Measurements from ENCODE around the gene DAND5. TPM values are rescaled to one million over a fixed set of nuclear protein-coding genes. Genes with fewer than 3 reads are reported as not detected.

Gene DAND5
- total RNA-seq, 1 donor from 2014 or later: not detected

- TF ChIP-seq CTCF (IDR thresholded peaks at IDR 0.05; ENCODE audit: unreplicated experiment): no peak
- H3K4me3 Mint-ChIP-seq: peak within 1 kb of the TSS; percentile 99
- H3K27me3 Mint-ChIP-seq (ENCODE audit: low read depth): no peaks in the 10 kb centered on the region
- H3K36me3 Mint-ChIP-seq: peaks cover 20% of the 10 kb centered on the region
- H3K27ac Mint-ChIP-seq: peak within 1 kb of the TSS; percentile 96
- peak; percentile 96 to 99 for DNase-seq (ENCODE audit: low spot score in 2 of 2, unreplicated experiment in 2 of 2)
- H3K4me1 Mint-ChIP-seq: peaks cover 36% of the 10 kb centered on the region
- no peaks in the 10 kb centered on the region for H3K9me3 Mint-ChIP-seq
Measured at GRCh38 chr19:12937927-12938778, 31.2 kb upstream of the DAND5 start, which contains the start of gene CALR. CALR (plus strand) TSS chr19:12938609; CDS start chr19:12938680, 71 bp downstream.

- Mint-ChIP-seq H3K9me3 (no peaks in the 10 kb centered on the region), H3K4me1 (peaks cover 38% of the 10 kb centered on the region), H3K4me3 (peak overlapping the region; percentile 99), H3K36me3 (peaks cover 27% of the 10 kb centered on the region), H3K27me3 (ENCODE audit: low read depth) (no peaks in the 10 kb centered on the region), H3K27ac (peak overlapping the region; percentile 96)
- no peak for DNase-seq (ENCODE audit: low spot score in 2 of 2, unreplicated experiment in 2 of 2)
- no peak for TF ChIP-seq CTCF (IDR thresholded peaks at IDR 0.05; ENCODE audit: unreplicated experiment)
Measured at GRCh38 chr19:12938779-12939601, 30.4 kb upstream of the DAND5 start.

GRCh38 chr19:12939975-12940423, 29.4 kb upstream of the DAND5 start:
- Mint-ChIP-seq H3K27ac (peak overlapping the region; percentile 96), H3K36me3 (peaks cover 29% of the 10 kb centered on the region)

GRCh38 chr19:12940897-12941296, 28.5 kb upstream of the DAND5 start:
- Mint-ChIP-seq H3K9me3 (no peaks in the 10 kb centered on the region), H3K4me1 (peaks cover 47% of the 10 kb centered on the region), H3K36me3 (peaks cover 29% of the 10 kb centered on the region), H3K27ac (peak overlapping the region; percentile 69), H3K27me3 (ENCODE audit: low read depth) (no peaks in the 10 kb centered on the region), H3K4me3 (peak overlapping the region; percentile 99)
- TF ChIP-seq CTCF (IDR thresholded peaks at IDR 0.05; ENCODE audit: unreplicated experiment): no peak
- DNase-seq (ENCODE audit: low spot score in 2 of 2, unreplicated experiment in 2 of 2): no peak

More at GRCh38 chr19:12939975-12940423, 29.4 kb upstream of the DAND5 start:
- Mint-ChIP-seq H3K4me3 (peak overlapping the region; percentile 99), H3K4me1 (peaks cover 42% of the 10 kb centered on the region), H3K9me3 (no peaks in the 10 kb centered on the region), H3K27me3 (ENCODE audit: low read depth) (no peaks in the 10 kb centered on the region)
- no peak for TF ChIP-seq CTCF (IDR thresholded peaks at IDR 0.05; ENCODE audit: unreplicated experiment)
- DNase-seq (ENCODE audit: low spot score in 2 of 2, unreplicated experiment in 2 of 2): no peak

GRCh38 chr19:12943437-12944044, 25.8 kb upstream of the DAND5 start:
- H3K4me3 Mint-ChIP-seq: no peak overlapping the region
- H3K27me3 Mint-ChIP-seq (ENCODE audit: low read depth): no peaks in the 10 kb centered on the region
- peak overlapping the region; percentile 73 for H3K27ac Mint-ChIP-seq
- no peaks in the 10 kb centered on the region for H3K9me3 Mint-ChIP-seq
- DNase-seq (ENCODE audit: low spot score in 2 of 2, unreplicated experiment in 2 of 2): no peak
- peaks cover 51% of the 10 kb centered on the region for H3K4me1 Mint-ChIP-seq
- H3K36me3 Mint-ChIP-seq: peaks cover 32% of the 10 kb centered on the region
- no peak for TF ChIP-seq CTCF (IDR thresholded peaks at IDR 0.05; ENCODE audit: unreplicated experiment)
